H1 (cell line): ENCODE measurements around the gene HJURP. TPM values are rescaled to one million over a fixed set of nuclear protein-coding genes. Genes with fewer than 3 reads are reported as not detected.

Source experiments
- ATF2 ChIP-seq: IDR thresholded peaks from 2 replicates; pipeline ENCODE4 v1.6.1; 2012; ENCODE audit warnings: low read length, inconsistent platforms
- CBX8 ChIP-seq: fragments of 300-800, 300-1000 bp; sonication (generic); IDR thresholded peaks from 2 replicates; pipeline ENCODE4 v1.7.1; 2016; ENCODE audit warnings: low read depth, low read length, borderline replicate concordance
- CTBP2 ChIP-seq: IDR thresholded peaks from 2 replicates; pipeline ENCODE4 v1.7.0; 2011; ENCODE audit warnings: borderline replicate concordance, mild to moderate bottlenecking, moderate library complexity, mixed read lengths, low read length; ENCODE audit not compliant: insufficient read depth, insufficient read length
- GABPA ChIP-seq: IDR thresholded peaks from 2 replicates; pipeline ENCODE4 v1.6.1; 2011; ENCODE audit warnings: mild to moderate bottlenecking, low read length, moderate library complexity, borderline replicate concordance; ENCODE audit not compliant: insufficient read depth
- HDAC6 ChIP-seq: IDR thresholded peaks from one replicate; pipeline ENCODE4 v1.7.1; 2012; ENCODE audit warnings: low read depth, mild to moderate bottlenecking, inconsistent platforms, low read length, moderate library complexity
- RBBP5 ChIP-seq: IDR thresholded peaks from 2 replicates; pipeline ENCODE4 v1.7.1; 2012; ENCODE audit warnings: low read depth, mild to moderate bottlenecking, inconsistent platforms, low read length, moderate library complexity, borderline replicate concordance
- RFX5 ChIP-seq: IDR thresholded peaks from 2 replicates; pipeline ENCODE4 v1.6.1; 2011; ENCODE audit warnings: low read depth, low read length, improper control_type of control experiment, borderline replicate concordance
- SAP30 ChIP-seq: fragments of 300-600 bp; sonication (generic); IDR thresholded peaks from 2 replicates; pipeline ENCODE4 v1.7.1; 2012; ENCODE audit warnings: low read length, moderate library complexity, mild to moderate bottlenecking, inconsistent platforms; ENCODE audit not compliant: insufficient read depth, insufficient replicate concordance
- SIN3A ChIP-seq, 2 experiments: IDR thresholded peaks in 1 of 2; conservative IDR thresholded peaks in 1 of 2; 2 replicates each; pipeline ENCODE4 v1.6.1; 2011 to 2012; ENCODE audit warnings: low read length in 2 of 2, improper control_type of control experiment in 1 of 2, low read depth in 1 of 2, mild to moderate bottlenecking in 1 of 2
- SIRT6 ChIP-seq: IDR thresholded peaks from one replicate; pipeline ENCODE4 v1.7.1; 2012; ENCODE audit warnings: low read length, inconsistent platforms
- YY1 ChIP-seq: IDR thresholded peaks from 2 replicates; pipeline ENCODE4 v1.6.1; 2011; ENCODE audit warnings: low read depth, mild to moderate bottlenecking, low read length
- polyA plus RNA-seq, 7 experiments: library from polyadenylated mRNA; depleted of rRNA in 3 of 7; stranded (reverse) in 5 of 7; unstranded in 2 of 7; fragments of >200 nt in 5 of 7; fragments of 200-250 nt in 2 of 7; gene quantifications; 1 replicate in 5 of 7; 2 replicates in 1 of 7; 4 replicates in 1 of 7; pipeline versions ENCODE4 v1.2.1 to v1.2.3, GENCODE V29; 2011 to 2013; ENCODE audit warnings: missing spikeins in 2 of 7, mixed read lengths in 2 of 7
- total RNA-seq: library from RNA; stranded (reverse); fragmentation: NEBNext Ultra II Directional; extraction: Animal tissue kit (Norgen Biotek cat#: 25700); gene quantifications from 2 replicates; pipeline ENCODE4 v1.2.1, GENCODE V29; 2021
- TF ChIP-seq, protein P1 (sequence below), 3 experiments: IDR thresholded peaks; 1 replicate in 2 of 3; 2 replicates in 1 of 3; pipeline versions ENCODE4 v1.5.1 to v1.6.1; 2011; ENCODE audit warnings: low read length in 3 of 3, mild to moderate bottlenecking in 3 of 3, inconsistent platforms in 2 of 3, low read depth in 1 of 3, moderate library complexity in 1 of 3; ENCODE audit not compliant: insufficient read depth in 1 of 3; ENCODE audit errors: control extremely low read depth in 1 of 3

The HJURP gene
- total and polyA plus RNA-seq, 2 of the 8 experiments (the other 6 are each of a cell fraction or from before 2014, with no cell fraction given): 49.3 to 60.5 TPM

GRCh38 chr2:233867993-233868532, 13.7 kb upstream of the HJURP start, which contains the start of gene MSL3B (continued):
- no peak for TF ChIP-seq GABPA
- no peak for TF ChIP-seq HDAC6
- TF ChIP-seq, protein P1, sequence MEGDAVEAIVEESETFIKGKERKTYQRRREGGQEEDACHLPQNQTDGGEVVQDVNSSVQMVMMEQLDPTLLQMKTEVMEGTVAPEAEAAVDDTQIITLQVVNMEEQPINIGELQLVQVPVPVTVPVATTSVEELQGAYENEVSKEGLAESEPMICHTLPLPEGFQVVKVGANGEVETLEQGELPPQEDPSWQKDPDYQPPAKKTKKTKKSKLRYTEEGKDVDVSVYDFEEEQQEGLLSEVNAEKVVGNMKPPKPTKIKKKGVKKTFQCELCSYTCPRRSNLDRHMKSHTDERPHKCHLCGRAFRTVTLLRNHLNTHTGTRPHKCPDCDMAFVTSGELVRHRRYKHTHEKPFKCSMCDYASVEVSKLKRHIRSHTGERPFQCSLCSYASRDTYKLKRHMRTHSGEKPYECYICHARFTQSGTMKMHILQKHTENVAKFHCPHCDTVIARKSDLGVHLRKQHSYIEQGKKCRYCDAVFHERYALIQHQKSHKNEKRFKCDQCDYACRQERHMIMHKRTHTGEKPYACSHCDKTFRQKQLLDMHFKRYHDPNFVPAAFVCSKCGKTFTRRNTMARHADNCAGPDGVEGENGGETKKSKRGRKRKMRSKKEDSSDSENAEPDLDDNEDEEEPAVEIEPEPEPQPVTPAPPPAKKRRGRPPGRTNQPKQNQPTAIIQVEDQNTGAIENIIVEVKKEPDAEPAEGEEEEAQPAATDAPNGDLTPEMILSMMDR (IDR thresholded peaks at IDR 0.05; ENCODE audit: control extremely low read depth in 1 of 3, insufficient read depth in 1 of 3, low read depth in 1 of 3, low read length in 3 of 3): no peak
- TF ChIP-seq ATF2: no peak
- TF ChIP-seq CTBP2: no peak
- TF ChIP-seq RBBP5: no peak
- TF ChIP-seq SAP30: no peak
- TF ChIP-seq SIRT6: no peak
- no peak for TF ChIP-seq RFX5
- no peak for TF ChIP-seq SIN3A (conservative IDR thresholded peaks at IDR 0.05 in 1 of 2, IDR thresholded peaks at IDR 0.05 in 1 of 2; ENCODE audit: low read depth in 1 of 2, low read length in 2 of 2)
- no peak for TF ChIP-seq CBX8
- TF ChIP-seq YY1: no peak
